ENCODE data around the gene NAV2.

NAV2 gene

GRCh38 chr11:19979519-19979845, 266.8 kb downstream of the NAV2 start:
- Histone ChIP-seq H3K9me3 (ENCODE audit: control insufficient read depth, insufficient read depth, low read length) (no peaks in the 10 kb centered on the region), H3K36me3 (ENCODE audit: insufficient read depth, low read length) (no peaks in the 10 kb centered on the region), H3K9ac (ENCODE audit: low read depth, low read length) (no peak overlapping the region), H3K4me1 (ENCODE audit: insufficient read depth, low read length) (peaks cover 8% of the 10 kb centered on the region)

GRCh38 chr11:19980388-19980787, 267.8 kb downstream of the NAV2 start:
- Histone ChIP-seq H3K4me1 (ENCODE audit: insufficient read depth, low read length) (peaks cover 8% of the 10 kb centered on the region), H3K9me3 (ENCODE audit: control insufficient read depth, insufficient read depth, low read length) (no peaks in the 10 kb centered on the region), H3K36me3 (ENCODE audit: insufficient read depth, low read length) (no peaks in the 10 kb centered on the region), H3K9ac (ENCODE audit: low read depth, low read length) (no peak overlapping the region)

GRCh38 chr11:19980957-19981669, 268.5 kb downstream of the NAV2 start:
- Histone ChIP-seq H3K4me1 (ENCODE audit: insufficient read depth, low read length) (peaks cover 8% of the 10 kb centered on the region), H3K9ac (ENCODE audit: low read depth, low read length) (no peak overlapping the region), H3K36me3 (ENCODE audit: insufficient read depth, low read length) (no peaks in the 10 kb centered on the region), H3K9me3 (ENCODE audit: control insufficient read depth, insufficient read depth, low read length) (no peaks in the 10 kb centered on the region)

DNA sequence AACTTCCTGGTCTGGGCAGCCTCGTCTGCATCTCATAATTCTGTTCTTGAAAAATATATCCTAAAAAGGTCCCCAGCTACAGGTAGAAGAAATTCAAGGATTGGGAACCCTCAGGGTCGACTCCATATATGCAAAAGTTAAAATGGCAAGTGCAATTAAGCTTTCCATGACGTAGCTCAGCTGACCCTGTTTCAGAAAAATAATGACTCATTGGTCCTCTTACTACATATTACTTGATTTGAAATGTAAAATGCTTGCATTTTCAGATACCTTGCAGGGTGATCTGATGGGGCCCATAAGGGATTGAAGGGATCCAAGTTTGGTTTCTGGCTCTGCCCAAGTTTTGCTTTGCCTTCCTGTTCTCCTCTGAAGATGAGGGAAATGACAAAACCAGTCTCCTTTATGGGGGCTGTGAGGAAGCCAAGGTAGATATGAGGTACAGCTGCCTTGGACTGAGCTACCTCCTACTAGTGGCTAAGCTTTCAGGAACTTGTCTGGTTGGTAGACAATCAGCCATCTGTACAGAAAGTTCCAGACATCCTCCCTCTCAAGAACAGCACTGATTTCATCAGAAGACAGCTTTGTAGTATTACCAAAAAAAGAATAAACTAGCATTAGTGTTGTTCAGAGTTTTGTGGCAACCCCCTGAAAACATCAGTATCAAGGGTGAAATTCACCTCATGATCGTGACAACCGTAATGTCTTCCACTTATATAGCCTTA, 270.3 kb downstream of the NAV2 start:
- Histone ChIP-seq H3K9ac (ENCODE audit: low read depth, low read length) (no peak overlapping the region), H3K4me1 (ENCODE audit: insufficient read depth, low read length) (peaks cover 13% of the 10 kb centered on the region)

DNA sequence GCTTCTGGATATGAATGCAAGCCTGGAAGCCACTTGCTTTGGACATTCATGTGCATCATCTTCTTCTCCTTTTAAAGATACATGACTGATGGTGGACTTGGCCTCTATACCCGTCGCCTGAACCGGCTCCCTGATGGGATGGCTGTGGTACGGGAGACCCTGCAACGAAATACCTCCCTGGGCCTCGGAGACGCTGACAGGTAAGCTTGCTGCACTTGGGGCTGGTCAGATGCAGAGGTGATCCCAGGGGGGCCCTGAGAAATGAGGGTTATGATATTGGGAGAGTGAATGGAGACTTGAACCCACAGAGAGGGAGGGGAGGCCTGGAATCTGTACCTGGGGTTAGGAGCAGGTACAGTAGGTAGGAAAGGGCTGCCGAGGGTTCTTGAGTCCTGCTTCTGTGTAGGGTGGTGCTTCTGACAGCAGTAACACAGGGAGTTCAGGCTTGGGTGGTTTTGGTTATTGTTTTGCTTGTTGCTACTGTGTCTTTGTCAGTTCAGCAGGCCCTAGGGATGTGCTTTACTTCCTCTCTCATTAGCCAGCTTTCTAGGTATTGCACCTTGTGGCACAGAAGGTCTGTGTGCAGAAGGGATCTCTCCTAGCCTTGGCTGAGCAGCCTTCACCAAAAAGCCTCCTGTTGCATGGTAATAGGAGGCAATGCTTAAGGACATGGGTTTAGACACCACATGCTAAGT, 271.6 kb downstream of the NAV2 start:
- Histone ChIP-seq H3K9me3 (ENCODE audit: control insufficient read depth, insufficient read depth, low read length) (no peaks in the 10 kb centered on the region), H3K4me1 (ENCODE audit: insufficient read depth, low read length) (peaks cover 16% of the 10 kb centered on the region; the same call in 1 of the 2 replicates), H3K36me3 (ENCODE audit: insufficient read depth, low read length) (no peaks in the 10 kb centered on the region; the same call in 1 of the 2 replicates), H3K9ac (ENCODE audit: low read depth, low read length) (no peak overlapping the region)

More for the DNA sequence above, 270.3 kb downstream of the NAV2 start:
- Histone ChIP-seq H3K36me3 (ENCODE audit: insufficient read depth, low read length) (no peaks in the 10 kb centered on the region), H3K9me3 (ENCODE audit: control insufficient read depth, insufficient read depth, low read length) (no peaks in the 10 kb centered on the region)

- Histone ChIP-seq H3K9ac (ENCODE audit: low read depth, low read length) (no peak overlapping the region), H3K4me1 (ENCODE audit: insufficient read depth, low read length) (peaks cover 14% of the 10 kb centered on the region; the same call in 1 of the 2 replicates), H3K36me3 (ENCODE audit: insufficient read depth, low read length) (no peaks in the 10 kb centered on the region; the same call in 1 of the 2 replicates), H3K9me3 (ENCODE audit: control insufficient read depth, insufficient read depth, low read length) (no peaks in the 10 kb centered on the region)
Observed at GRCh38 chr11:19985111-19985510, 272.5 kb downstream of the NAV2 start.

GRCh38 chr11:19987331-19987801, 274.7 kb downstream of the NAV2 start:
- Histone ChIP-seq H3K4me1 (ENCODE audit: insufficient read depth, low read length) (peaks cover 14% of the 10 kb centered on the region; the same call in 1 of the 2 replicates), H3K9me3 (ENCODE audit: control insufficient read depth, insufficient read depth, low read length) (no peaks in the 10 kb centered on the region), H3K36me3 (ENCODE audit: insufficient read depth, low read length) (no peaks in the 10 kb centered on the region; the same call in 1 of the 2 replicates), H3K9ac (ENCODE audit: low read depth, low read length) (no peak overlapping the region)

- Histone ChIP-seq H3K4me1 (ENCODE audit: insufficient read depth, low read length) (peaks cover 14% of the 10 kb centered on the region; the same call in 1 of the 2 replicates), H3K9ac (ENCODE audit: low read depth, low read length) (no peak overlapping the region), H3K9me3 (ENCODE audit: control insufficient read depth, insufficient read depth, low read length) (peaks cover 3% of the 10 kb centered on the region; the same call in 1 of the 2 replicates), H3K36me3 (ENCODE audit: insufficient read depth, low read length) (peaks cover 5% of the 10 kb centered on the region; the same call in 1 of the 2 replicates)
Observed at GRCh38 chr11:19988598-19988997, 276.0 kb downstream of the NAV2 start.

- no peak overlapping the region for H3K9ac ChIP-seq (ENCODE audit: low read depth, low read length)
- peaks cover 14% of the 10 kb centered on the region; the same call in 1 of the 2 replicates for H3K4me1 ChIP-seq (ENCODE audit: insufficient read depth, low read length)
- H3K36me3 ChIP-seq (ENCODE audit: insufficient read depth, low read length): peaks cover 5% of the 10 kb centered on the region; the same call in 1 of the 2 replicates
- peaks cover 3% of the 10 kb centered on the region; the same call in 1 of the 2 replicates for H3K9me3 ChIP-seq (ENCODE audit: control insufficient read depth, insufficient read depth, low read length)
Observed at GRCh38 chr11:19989191-19989590, 276.6 kb downstream of the NAV2 start.

GRCh38 chr11:19992162-19992561, 279.5 kb downstream of the NAV2 start:
- Histone ChIP-seq H3K36me3 (ENCODE audit: insufficient read depth, low read length) (peaks cover 5% of the 10 kb centered on the region; the same call in 1 of the 2 replicates), H3K9ac (ENCODE audit: low read depth, low read length) (no peak overlapping the region), H3K4me1 (ENCODE audit: insufficient read depth, low read length) (peaks cover 14% of the 10 kb centered on the region; the same call in 1 of the 2 replicates), H3K9me3 (ENCODE audit: control insufficient read depth, insufficient read depth, low read length) (peaks cover 3% of the 10 kb centered on the region; the same call in 1 of the 2 replicates)

DNA sequence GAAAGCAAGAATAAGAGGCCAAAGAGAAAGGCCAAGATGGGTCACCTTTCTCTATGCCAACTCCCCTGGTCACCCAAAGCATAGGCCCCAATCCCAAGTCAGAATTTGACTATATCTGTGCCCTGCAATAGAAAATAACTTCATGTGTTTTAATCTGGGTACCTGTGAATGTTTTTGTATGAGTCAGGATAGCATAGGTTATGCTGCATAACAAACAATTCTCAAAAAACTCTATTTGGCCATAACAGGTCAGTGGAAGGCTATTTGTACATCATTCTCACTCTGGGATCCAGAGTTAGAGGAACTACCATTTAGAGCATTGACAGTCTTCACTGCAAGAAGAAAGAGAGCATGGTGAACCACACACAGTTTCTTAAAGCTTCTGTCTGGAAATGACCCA, 280.4 kb downstream of the NAV2 start:
- Histone ChIP-seq H3K9ac (ENCODE audit: low read depth, low read length) (no peak overlapping the region), H3K9me3 (ENCODE audit: control insufficient read depth, insufficient read depth, low read length) (peaks cover 3% of the 10 kb centered on the region; the same call in 1 of the 2 replicates), H3K36me3 (ENCODE audit: insufficient read depth, low read length) (peaks cover 5% of the 10 kb centered on the region; the same call in 1 of the 2 replicates), H3K4me1 (ENCODE audit: insufficient read depth, low read length) (peaks cover 9% of the 10 kb centered on the region; the same call in 1 of the 2 replicates)

- peaks cover 2% of the 10 kb centered on the region for H3K4me1 ChIP-seq (ENCODE audit: insufficient read depth, low read length)
Observed at GRCh38 chr11:19994672-19995071, 282.0 kb downstream of the NAV2 start.

GRCh38 chr11:19995145-19995544, 282.5 kb downstream of the NAV2 start:
- Histone ChIP-seq H3K36me3 (ENCODE audit: insufficient read depth, low read length) (peaks cover 5% of the 10 kb centered on the region; the same call in 1 of the 2 replicates), H3K9ac (ENCODE audit: low read depth, low read length) (no peak overlapping the region), H3K9me3 (ENCODE audit: control insufficient read depth, insufficient read depth, low read length) (peaks cover 3% of the 10 kb centered on the region; the same call in 1 of the 2 replicates), H3K4me1 (ENCODE audit: insufficient read depth, low read length) (peaks cover 7% of the 10 kb centered on the region)

More at GRCh38 chr11:19994672-19995071, 282.0 kb downstream of the NAV2 start:
- peaks cover 3% of the 10 kb centered on the region; the same call in 1 of the 2 replicates for H3K9me3 ChIP-seq (ENCODE audit: control insufficient read depth, insufficient read depth, low read length)
- H3K9ac ChIP-seq (ENCODE audit: low read depth, low read length): no peak overlapping the region
- peaks cover 5% of the 10 kb centered on the region; the same call in 1 of the 2 replicates for H3K36me3 ChIP-seq (ENCODE audit: insufficient read depth, low read length)

DNA sequence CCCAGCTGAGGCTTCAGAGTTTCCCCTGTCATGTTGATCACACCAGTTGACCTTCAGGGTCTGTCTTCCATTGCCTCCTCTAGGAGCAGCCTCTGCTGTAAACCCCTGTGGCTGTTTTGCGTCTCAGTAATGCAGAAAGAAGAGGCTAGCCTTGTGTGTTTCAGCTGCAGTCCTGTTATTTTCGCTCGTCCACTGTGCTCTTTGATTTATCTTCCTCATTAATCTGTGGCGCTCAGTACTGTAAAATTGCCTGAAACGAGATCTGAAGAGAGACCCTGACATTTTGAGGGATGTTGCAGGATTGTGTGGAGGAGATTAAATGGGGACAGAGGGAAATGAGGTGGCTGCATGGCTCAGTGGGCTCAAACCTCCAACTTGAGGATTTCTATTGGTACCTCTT, 283.9 kb downstream of the NAV2 start:
- Histone ChIP-seq H3K9me3 (ENCODE audit: control insufficient read depth, insufficient read depth, low read length) (peaks cover 3% of the 10 kb centered on the region; the same call in 1 of the 2 replicates), H3K4me1 (ENCODE audit: insufficient read depth, low read length) (peaks cover 16% of the 10 kb centered on the region), H3K36me3 (ENCODE audit: insufficient read depth, low read length) (peaks cover 5% of the 10 kb centered on the region; the same call in 1 of the 2 replicates), H3K9ac (ENCODE audit: low read depth, low read length) (no peak overlapping the region)

All from ES-I3 (cell line).